HG03571 (cell line): Measurements from ENCODE around the gene LIPC.

Experiments
- ATAC-seq: cut with Tn5 transposase; IDR thresholded peaks from one replicate; pipeline ENCODE4 v1.9.1; 2021; ENCODE audit not compliant: unreplicated experiment

Gene LIPC

GRCh38 chr15:58572521-58572920, 140.7 kb downstream of the LIPC start:
- ATAC-seq: no peak

- no peak for ATAC-seq
Observed at GRCh38 chr15:58573270-58573669, 141.5 kb downstream of the LIPC start.

GRCh38 chr15:58574631-58575030, 142.8 kb downstream of the LIPC start:
- ATAC-seq: no peak

- no peak for ATAC-seq
Observed at GRCh38 chr15:58575045-58575786, 143.4 kb downstream of the LIPC start.

GRCh38 chr15:58576657-58577056, 144.9 kb downstream of the LIPC start:
- no peak for ATAC-seq

GRCh38 chr15:58582160-58582559, 150.4 kb downstream of the LIPC start:
- no peak for ATAC-seq

GRCh38 chr15:58583171-58583908, 151.5 kb downstream of the LIPC start:
- ATAC-seq: no peak

- no peak for ATAC-seq
Observed at GRCh38 chr15:58584789-58585461, 153.1 kb downstream of the LIPC start.

GRCh38 chr15:58585693-58586443, 154.1 kb downstream of the LIPC start:
- peak; percentile 57 for ATAC-seq

GRCh38 chr15:58587486-58587885, 155.7 kb downstream of the LIPC start:
- no peak for ATAC-seq

- no peak for ATAC-seq
Observed at GRCh38 chr15:58588096-58588495, 156.3 kb downstream of the LIPC start.

- no peak for ATAC-seq
Observed at GRCh38 chr15:58589047-58589446, 157.3 kb downstream of the LIPC start.

GRCh38 chr15:58590236-58590635, 158.4 kb downstream of the LIPC start:
- no peak for ATAC-seq

GRCh38 chr15:58590926-58591325, 159.1 kb downstream of the LIPC start:
- ATAC-seq: no peak

- no peak for ATAC-seq
Observed at GRCh38 chr15:58593870-58594269, 162.1 kb downstream of the LIPC start.

- ATAC-seq: no peak
Observed at GRCh38 chr15:58594898-58595297, 163.1 kb downstream of the LIPC start.

- ATAC-seq: no peak
Observed at GRCh38 chr15:58595516-58596263, 163.9 kb downstream of the LIPC start.

- ATAC-seq: no peak
Observed at GRCh38 chr15:58597943-58598828, 166.4 kb downstream of the LIPC start.

GRCh38 chr15:58598829-58599210, 167.0 kb downstream of the LIPC start:
- no peak for ATAC-seq

- no peak for ATAC-seq
Observed at GRCh38 chr15:58602823-58603222, 171.0 kb downstream of the LIPC start.
